Stromal cell of bone marrow (primary cell): ENCODE results near the gene KIF5B.
A peak's percentile ranks its signal among the peaks of the same experiment; 100 is the strongest.
"Not testable (repeated sequence)": the region's sequence is repeated elsewhere in the genome, so short reads cannot be mapped to it uniquely, and the experiment has no call there.

Source experiments
- DNase-seq: peaks from one replicate; pipeline ENCODE4 v3.0.0-alpha.2; 2012; ENCODE audit warnings: low read depth

Gene KIF5B

DNA sequence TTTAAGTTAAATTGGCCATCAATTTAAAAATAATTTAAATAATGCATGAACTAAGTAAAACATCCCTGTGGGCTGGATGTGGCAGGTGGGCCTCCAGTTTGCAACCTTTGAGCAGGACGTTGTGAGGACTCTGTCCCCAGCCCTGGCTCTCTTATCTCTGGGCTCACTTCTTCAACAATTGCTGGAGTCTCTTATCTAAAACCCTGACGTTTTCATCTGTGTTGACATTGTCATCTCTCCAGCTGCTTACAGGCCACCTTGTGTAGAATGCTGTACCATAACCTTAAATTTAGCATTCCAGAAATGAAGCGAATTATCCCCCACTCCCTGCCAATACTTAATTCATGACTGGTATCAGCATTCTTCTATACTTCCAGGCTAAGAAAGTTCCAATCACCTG is 3.2 kb upstream of the KIF5B start:
- no peak for DNase-seq

- DNase-seq, result no peak
These were observed 779 bp upstream of the KIF5B start for GRCh38 chr10:32057036-32057372.

DNA sequence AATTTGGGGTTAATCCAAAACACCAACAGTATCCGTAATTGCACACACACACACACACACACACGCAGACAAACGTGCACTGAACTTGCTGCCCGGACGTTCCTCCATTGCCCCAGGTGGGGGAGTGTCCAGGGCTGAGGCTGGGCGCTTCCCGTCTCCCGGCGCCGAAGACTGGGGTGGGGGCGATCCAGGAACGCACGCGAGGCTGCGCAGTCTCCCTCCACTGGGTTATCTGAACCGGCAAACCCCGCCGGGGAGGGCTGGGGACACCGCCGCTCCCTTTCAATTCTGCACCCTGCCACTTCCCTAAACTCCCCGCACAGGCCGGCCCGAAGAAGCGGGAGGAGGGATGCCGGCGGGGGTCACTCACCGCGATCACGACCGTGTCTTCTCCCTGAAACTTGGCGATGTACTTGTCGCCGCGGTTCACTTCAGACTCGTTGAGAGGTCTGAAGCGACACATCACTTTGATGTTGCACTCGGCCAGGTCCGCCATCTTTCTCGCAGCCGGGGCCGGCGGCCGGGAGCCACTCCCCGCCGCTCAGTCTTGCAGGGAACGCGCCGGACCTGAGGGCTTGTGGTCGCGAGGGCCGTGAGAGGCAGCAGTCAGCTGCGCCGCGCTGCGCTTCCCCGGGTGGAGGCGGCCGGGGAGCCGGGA is 618 bp downstream of the KIF5B start:
- peak; percentile 25 for DNase-seq

DNA sequence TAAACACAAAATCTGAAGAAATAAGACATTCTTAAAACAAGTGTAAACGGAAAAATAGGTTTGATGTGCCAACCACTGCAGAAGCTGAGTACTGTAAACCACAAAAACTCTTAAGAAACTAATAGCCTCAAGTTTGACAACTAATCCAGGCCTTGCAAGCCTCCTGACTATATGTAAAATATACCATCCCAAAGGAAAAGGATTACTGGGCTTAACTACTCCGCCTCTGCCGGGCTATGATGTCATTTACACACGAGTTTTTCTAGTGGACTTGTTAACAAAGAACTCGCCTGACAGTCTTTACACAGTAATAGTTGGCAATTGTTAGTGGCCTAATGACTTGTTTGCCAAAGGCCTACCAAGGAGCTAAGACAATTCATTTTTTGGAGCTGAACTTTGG is 2.1 kb downstream of the KIF5B start:
- DNase-seq, result peak; percentile 61

GRCh38 chr10:32053392-32053791 is 2.8 kb downstream of the KIF5B start:
- DNase-seq, result not testable (repeated sequence)

DNA sequence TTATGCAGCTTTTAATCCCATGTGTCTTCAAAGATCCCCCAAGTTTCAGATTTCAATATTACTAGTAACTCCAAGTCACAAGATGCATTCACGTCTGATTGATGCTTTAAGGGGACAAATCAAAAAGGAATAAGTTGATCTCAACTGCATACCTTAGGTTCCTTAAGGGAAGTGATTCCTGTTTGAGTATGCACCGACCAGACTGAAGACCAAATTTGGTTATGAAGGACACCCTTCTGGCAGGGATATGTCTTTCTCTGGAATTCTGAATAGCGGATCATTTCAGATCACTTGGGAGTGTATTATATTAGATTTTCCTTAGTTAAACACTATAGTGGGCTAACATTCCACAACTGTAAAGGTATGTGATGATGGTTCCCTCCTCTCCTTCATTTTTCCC is 4.3 kb downstream of the KIF5B start:
- DNase-seq, result no peak

DNA sequence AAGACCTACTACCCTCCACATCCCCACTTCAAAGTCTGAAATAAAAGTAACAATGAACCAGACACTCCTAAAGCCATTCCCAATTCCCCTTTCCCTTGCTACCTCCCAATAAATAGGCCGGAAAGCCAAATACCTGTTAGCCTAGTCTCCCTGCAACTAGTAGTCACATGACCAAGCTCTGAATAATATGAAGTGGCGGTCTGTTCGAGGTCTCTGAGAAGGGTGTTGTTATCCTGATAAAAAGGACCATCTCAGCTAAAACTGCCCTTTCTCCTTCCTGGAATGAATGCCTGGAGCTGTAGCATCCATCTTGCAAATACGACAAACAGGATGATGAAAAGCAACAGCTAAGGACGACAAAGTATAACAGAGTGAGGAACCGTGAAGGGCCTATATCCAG is 6.0 kb downstream of the KIF5B start:
- DNase-seq, result no peak

- no peak for DNase-seq
These were observed 7.1 kb downstream of the KIF5B start for GRCh38 chr10:32049113-32049512.

- DNase-seq, result no peak
These were observed 7.9 kb downstream of the KIF5B start for GRCh38 chr10:32048282-32048681.

DNA sequence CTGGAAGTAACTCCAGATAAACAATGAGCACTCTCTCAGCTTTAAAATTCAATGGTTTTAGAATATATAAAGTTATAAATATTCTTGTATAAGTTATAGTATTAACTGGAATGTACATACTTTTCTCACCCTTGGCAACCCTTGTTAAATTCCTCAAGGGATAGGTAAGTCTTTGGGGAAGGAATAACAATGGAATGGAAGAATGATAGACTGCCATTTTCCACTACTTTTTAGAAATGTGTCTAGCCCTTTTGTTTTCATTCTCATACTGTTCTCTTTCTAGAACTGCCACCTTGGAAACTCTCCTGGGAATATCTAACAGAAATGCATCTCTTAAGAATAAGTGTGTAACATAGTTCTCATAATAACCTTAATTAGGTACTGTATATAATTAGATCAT is 8.3 kb downstream of the KIF5B start:
- no peak for DNase-seq

DNA sequence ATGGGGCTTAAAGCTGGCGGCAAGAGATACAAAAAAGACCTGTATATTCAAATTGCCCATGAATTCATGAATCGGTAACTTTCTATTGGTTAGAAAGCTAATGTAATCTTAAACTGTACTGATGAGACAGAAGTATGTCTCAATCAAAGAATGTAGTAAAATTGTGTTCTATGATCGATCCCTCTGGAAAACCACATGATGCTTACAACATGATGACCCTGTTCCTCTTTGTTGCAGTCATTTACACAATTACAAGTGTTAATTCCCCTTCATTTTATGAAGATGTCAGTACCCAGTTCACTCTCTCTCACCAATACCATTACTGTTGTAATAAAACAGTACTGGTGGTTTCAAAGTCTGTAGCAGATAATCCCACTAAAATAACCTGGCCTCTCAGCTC is 10.1 kb downstream of the KIF5B start:
- DNase-seq, result no peak

DNA sequence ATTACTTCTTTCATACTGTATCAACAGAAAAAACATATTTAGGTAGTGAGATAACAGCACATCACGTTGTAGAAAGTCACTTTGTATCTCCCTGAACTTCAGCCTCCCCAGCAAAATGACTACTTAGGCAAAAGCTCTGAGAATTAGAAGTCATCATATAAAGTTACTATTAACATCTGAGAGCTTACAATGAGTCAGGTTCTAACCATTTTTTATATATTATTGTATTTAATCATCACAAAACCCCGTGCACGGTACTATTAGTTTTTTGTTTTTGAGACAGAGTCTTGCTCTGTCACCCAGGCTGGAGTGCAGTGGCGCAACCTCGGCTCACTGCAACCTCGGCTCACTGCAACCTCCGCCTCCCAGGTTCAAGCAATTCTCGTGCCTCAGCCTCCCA is 13.5 kb downstream of the KIF5B start:
- peak; percentile 54 for DNase-seq

GRCh38 chr10:32041290-32042028 is 14.8 kb downstream of the KIF5B start:
- DNase-seq, result no peak

- DNase-seq, result no peak
These were observed 16.5 kb downstream of the KIF5B start for GRCh38 chr10:32039734-32040133.

DNA sequence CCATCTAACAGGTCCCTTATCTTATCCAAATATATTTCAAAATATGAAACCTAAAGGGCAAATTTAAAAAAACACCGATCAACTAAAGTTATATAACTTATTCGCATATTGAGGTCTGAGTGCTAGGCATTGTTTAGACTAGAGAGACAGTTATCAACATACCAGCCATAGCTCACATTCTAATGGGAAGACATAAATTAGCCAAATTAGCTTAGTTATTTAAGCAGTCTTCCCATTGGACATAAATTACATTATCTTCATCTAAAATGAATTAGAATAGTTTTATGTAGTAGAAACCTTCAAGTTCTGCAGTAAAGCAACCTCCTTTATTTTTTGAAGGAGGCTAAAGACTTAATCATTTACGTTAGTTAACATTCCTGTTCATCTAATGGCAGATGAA is 17.4 kb downstream of the KIF5B start:
- no peak for DNase-seq

GRCh38 chr10:32036922-32037321 is 19.3 kb downstream of the KIF5B start:
- DNase-seq, result no peak

- no peak for DNase-seq
These were observed 21.2 kb downstream of the KIF5B start for GRCh38 chr10:32035038-32035437.

- DNase-seq, result no peak
These were observed 23.1 kb downstream of the KIF5B start for GRCh38 chr10:32033171-32033570.

GRCh38 chr10:32031920-32032319 is 24.3 kb downstream of the KIF5B start:
- no peak for DNase-seq

DNA sequence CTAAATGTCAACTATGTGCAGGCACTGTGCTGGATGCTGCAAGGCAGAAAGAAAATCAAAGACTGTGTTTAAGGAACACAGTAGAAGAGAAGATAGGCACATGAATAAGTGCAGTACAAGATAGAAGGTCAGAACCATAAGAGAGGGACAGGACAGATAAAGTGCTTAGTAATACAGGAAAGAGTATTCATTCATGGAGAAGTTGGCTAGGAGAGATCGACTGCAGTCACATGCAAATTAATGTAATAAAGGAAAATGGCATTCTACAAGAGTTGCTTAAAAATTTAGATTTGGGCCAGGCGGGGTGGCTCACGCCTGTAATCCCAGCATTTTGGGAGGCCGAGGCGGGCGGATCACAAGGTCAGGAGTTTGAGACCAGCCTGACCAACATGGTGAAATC is 24.8 kb downstream of the KIF5B start:
- DNase-seq, result no peak

- no peak for DNase-seq
These were observed 27.5 kb downstream of the KIF5B start for GRCh38 chr10:32028710-32029109.

GRCh38 chr10:32023264-32023663 is 33.0 kb downstream of the KIF5B start:
- DNase-seq, result no peak

GRCh38 chr10:32017044-32017443 is 39.2 kb downstream of the KIF5B start:
- no peak for DNase-seq

DNA sequence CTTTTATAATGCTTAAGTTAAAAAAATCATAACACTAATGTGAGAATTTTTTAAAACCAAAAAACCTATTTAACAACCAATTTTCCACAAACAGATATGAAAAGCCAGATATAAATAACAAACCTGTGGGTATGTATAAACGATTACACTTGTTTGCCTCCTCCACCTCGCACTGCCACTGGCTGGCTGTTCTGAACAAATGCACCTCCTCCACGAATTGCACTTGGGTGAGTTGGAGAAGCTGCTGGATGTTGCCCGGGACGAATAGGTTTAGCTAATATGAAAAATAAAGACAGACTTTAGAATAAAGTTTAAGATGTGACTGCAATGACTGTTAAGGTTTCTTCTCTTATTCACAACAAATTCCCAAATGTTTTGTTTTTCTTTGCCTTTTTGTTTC is 40.8 kb downstream of the KIF5B start:
- no peak for DNase-seq
